ACC112 (cell line): ENCODE results near the gene ASPHD1.
"Not testable (repeated sequence)": the region's sequence is repeated elsewhere in the genome, so short reads cannot be mapped to it uniquely, and the experiment has no call there.

Source experiments
- H2AFZ ChIP-seq: fragments of 200-600 bp; sonication (generic); one replicate; pipeline ENCODE4 v1.6.0; 2017; ENCODE audit warnings: antibody characterized with exemption, low read length; ENCODE audit not compliant: unreplicated experiment
- H3K27ac ChIP-seq: fragments of 200-600 bp; sonication (generic); 2 replicates; pipeline ENCODE4 v1.5.1; 2014; ENCODE audit warnings: low read depth, mild to moderate bottlenecking, antibody characterized with exemption, low read length, moderate library complexity
- H3K27me3 ChIP-seq: fragments of 200-600 bp; sonication (generic); 2 replicates; pipeline ENCODE4 v1.6.1; 2014; ENCODE audit warnings: mild to moderate bottlenecking, antibody characterized with exemption, low read length, moderate library complexity, mixed read lengths; ENCODE audit not compliant: insufficient read depth
- H3K36me3 ChIP-seq: fragments of 200-600 bp; sonication (generic); 2 replicates; pipeline ENCODE4 v1.6.1; 2016; ENCODE audit warnings: mild to moderate bottlenecking, antibody characterized with exemption, low read length, moderate library complexity, mixed read lengths; ENCODE audit not compliant: insufficient read depth
- H3K4me1 ChIP-seq: fragments of 200-600 bp; sonication (generic); one replicate; pipeline ENCODE4 v1.6.1; 2016; ENCODE audit warnings: low read length, mixed read lengths; ENCODE audit not compliant: insufficient read depth, unreplicated experiment, control insufficient read depth
- H3K4me3 ChIP-seq: fragments of 200-600 bp; sonication (generic); 2 replicates; pipeline ENCODE4 v1.5.1; 2014; ENCODE audit warnings: mild to moderate bottlenecking, low read depth, low read length
- H3K79me2 ChIP-seq: fragments of 200-600 bp; sonication (generic); one replicate; pipeline ENCODE4 v1.6.0; 2016; ENCODE audit warnings: low read length; ENCODE audit not compliant: control insufficient read depth, unreplicated experiment, insufficient read depth

ASPHD1 gene

GRCh38 chr16:29908719-29909220, 8.5 kb downstream of the ASPHD1 start:
- no peaks in the 10 kb centered on the region; the same call in 1 of the 2 replicates for H3K36me3 ChIP-seq
- H2AFZ ChIP-seq = no peak overlapping the region
- H3K4me3 ChIP-seq = no peak overlapping the region
- H3K27me3 ChIP-seq = no peaks in the 10 kb centered on the region
- no peaks in the 10 kb centered on the region for H3K79me2 ChIP-seq
- peak overlapping the region; percentile 8; the same call in 1 of the 2 replicates for H3K27ac ChIP-seq
- H3K4me1 ChIP-seq = peaks cover 7% of the 10 kb centered on the region

- Histone ChIP-seq H3K27me3 (no peaks in the 10 kb centered on the region), H3K27ac (peak overlapping the region; percentile 28; the same call in 1 of the 2 replicates), H2AFZ (no peak overlapping the region), H3K4me1 (peaks cover 7% of the 10 kb centered on the region), H3K36me3 (no peaks in the 10 kb centered on the region; the same call in 1 of the 2 replicates), H3K4me3 (no peak overlapping the region), H3K79me2 (no peaks in the 10 kb centered on the region)
Observed at GRCh38 chr16:29909391-29909790, 9.1 kb downstream of the ASPHD1 start.

DNA sequence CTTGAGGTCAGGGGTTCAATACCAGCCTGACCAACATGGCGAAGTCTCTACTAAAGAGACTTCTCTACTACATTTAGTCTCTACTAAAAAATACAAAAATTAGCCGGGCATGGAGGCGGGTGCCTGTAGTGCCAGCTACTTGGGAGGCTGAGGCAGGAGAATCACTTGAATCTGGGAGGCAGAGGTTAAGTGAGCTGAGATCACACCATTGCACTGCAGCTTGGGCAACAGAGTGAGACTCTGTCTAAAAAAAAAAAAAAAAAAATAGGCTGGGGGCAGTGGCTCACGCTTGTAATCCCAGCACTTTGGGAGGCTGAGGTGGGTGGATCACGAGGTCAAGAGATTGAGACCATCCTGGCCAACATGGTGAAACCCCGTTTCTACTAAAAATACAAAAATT, 9.6 kb downstream of the ASPHD1 start:
- H2AFZ ChIP-seq, H3K4me3 ChIP-seq, H3K4me1 ChIP-seq, H3K36me3 ChIP-seq, H3K27me3 ChIP-seq, H3K79me2 ChIP-seq: not testable (repeated sequence)
- H3K27ac ChIP-seq = 0 out of 2 replicates have a peak overlapping the region, but pooled peaks have one; percentile 28

DNA sequence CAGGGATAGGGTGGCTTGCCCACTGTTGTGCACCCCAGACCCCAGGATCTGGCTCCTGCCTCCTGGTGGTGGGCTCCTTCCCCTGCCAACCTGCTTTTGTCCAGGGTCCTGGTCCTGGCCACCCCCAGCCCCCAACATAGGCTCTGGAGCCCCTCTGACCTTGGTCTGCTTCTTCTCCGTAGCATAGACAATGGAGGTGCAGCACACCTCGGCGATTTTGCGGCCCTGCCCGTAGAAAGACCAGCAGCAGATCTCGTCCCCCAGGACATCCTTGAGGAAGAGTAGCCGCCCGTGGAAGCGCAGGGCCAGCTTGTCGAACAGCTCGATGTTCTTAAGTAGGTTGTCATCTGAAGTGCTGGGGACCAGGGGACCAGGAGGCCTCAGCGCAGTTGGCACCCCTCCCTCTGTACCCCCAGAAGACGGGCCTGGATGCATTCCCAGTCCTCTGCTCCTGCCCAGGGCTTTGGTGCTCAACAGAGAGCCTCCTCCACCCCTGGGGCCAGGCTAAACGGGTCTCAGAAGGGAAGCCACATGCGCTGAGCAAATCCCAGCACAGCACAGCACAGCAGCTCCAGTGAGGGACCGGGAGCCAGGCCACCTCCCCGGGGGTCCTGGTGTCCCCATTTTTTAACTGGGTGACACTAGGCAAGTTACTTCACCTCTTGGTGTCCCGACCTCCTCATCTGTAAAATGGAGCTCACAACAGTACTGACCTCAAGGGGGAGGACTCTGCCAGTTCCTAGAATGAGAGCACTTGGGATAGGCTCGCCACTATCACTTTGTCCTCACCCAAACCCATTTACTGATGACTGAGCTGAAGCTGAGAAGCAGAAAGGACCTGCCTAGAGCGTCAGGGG, 10.8 kb downstream of the ASPHD1 start:
- H3K4me3 ChIP-seq = no peak overlapping the region
- no peak overlapping the region for H2AFZ ChIP-seq
- H3K79me2 ChIP-seq = no peaks in the 10 kb centered on the region
- H3K27ac ChIP-seq = no peak overlapping the region
- no peaks in the 10 kb centered on the region for H3K27me3 ChIP-seq
- peaks cover 7% of the 10 kb centered on the region for H3K4me1 ChIP-seq
- H3K36me3 ChIP-seq = no peaks in the 10 kb centered on the region

- H3K36me3 ChIP-seq = no peaks in the 10 kb centered on the region
- H3K79me2 ChIP-seq = no peaks in the 10 kb centered on the region
- H3K27me3 ChIP-seq = no peaks in the 10 kb centered on the region
- no peak overlapping the region for H3K4me3 ChIP-seq
- peaks cover 7% of the 10 kb centered on the region for H3K4me1 ChIP-seq
- no peak overlapping the region for H2AFZ ChIP-seq
- no peak overlapping the region for H3K27ac ChIP-seq
Observed at GRCh38 chr16:29911676-29912010, 11.4 kb downstream of the ASPHD1 start.

GRCh38 chr16:29912087-29912486, 11.8 kb downstream of the ASPHD1 start:
- Histone ChIP-seq H3K27me3 (no peaks in the 10 kb centered on the region), H3K4me1 (peaks cover 7% of the 10 kb centered on the region), H3K4me3 (no peak overlapping the region), H2AFZ (no peak overlapping the region), H3K27ac (no peak overlapping the region), H3K36me3 (no peaks in the 10 kb centered on the region), H3K79me2 (no peaks in the 10 kb centered on the region)

DNA sequence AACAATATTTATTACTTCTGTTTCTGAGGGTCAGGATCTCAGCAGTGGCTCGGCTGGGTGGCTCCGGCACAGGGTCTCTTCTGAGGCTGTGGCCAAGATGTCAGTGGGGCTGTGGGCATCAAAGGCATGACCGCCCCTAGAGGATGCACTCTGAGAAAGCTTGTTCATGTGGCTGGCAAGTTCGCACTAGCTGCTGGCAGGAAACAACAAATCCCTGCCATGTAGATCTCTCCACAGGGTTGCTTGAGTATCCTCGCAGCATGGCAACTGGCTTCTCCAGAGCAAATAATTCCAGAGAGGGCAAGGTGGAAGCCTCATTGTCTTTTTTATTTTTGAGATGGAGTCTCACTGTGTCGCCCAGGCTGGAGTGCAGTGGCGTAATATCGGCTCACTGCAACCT, 13.2 kb downstream of the ASPHD1 start:
- Histone ChIP-seq H3K79me2 (no peaks in the 10 kb centered on the region), H3K27ac (no peak overlapping the region), H3K36me3 (peaks cover 4% of the 10 kb centered on the region; the same call in 1 of the 2 replicates), H3K27me3 (no peaks in the 10 kb centered on the region), H3K4me3 (no peak overlapping the region), H3K4me1 (peaks cover 7% of the 10 kb centered on the region), H2AFZ (no peak overlapping the region)

GRCh38 chr16:29915590-29916247, 15.4 kb downstream of the ASPHD1 start:
- H3K36me3 ChIP-seq = peaks cover 4% of the 10 kb centered on the region; the same call in 1 of the 2 replicates
- no peak overlapping the region for H3K4me3 ChIP-seq
- H3K27ac ChIP-seq = peak overlapping the region; percentile 19; the same call in 1 of the 2 replicates
- H2AFZ ChIP-seq = no peak overlapping the region
- no peaks in the 10 kb centered on the region for H3K4me1 ChIP-seq
- peaks cover under 1% of the 10 kb centered on the region for H3K79me2 ChIP-seq
- no peaks in the 10 kb centered on the region for H3K27me3 ChIP-seq

GRCh38 chr16:29916979-29917378, 16.7 kb downstream of the ASPHD1 start:
- H3K36me3 ChIP-seq = peaks cover 6% of the 10 kb centered on the region; the same call in 1 of the 2 replicates
- peaks cover 3% of the 10 kb centered on the region for H3K79me2 ChIP-seq
- H3K27me3 ChIP-seq = no peaks in the 10 kb centered on the region
- H2AFZ ChIP-seq = no peak overlapping the region
- no peak overlapping the region for H3K27ac ChIP-seq
- no peaks in the 10 kb centered on the region for H3K4me1 ChIP-seq
- H3K4me3 ChIP-seq = no peak overlapping the region

DNA sequence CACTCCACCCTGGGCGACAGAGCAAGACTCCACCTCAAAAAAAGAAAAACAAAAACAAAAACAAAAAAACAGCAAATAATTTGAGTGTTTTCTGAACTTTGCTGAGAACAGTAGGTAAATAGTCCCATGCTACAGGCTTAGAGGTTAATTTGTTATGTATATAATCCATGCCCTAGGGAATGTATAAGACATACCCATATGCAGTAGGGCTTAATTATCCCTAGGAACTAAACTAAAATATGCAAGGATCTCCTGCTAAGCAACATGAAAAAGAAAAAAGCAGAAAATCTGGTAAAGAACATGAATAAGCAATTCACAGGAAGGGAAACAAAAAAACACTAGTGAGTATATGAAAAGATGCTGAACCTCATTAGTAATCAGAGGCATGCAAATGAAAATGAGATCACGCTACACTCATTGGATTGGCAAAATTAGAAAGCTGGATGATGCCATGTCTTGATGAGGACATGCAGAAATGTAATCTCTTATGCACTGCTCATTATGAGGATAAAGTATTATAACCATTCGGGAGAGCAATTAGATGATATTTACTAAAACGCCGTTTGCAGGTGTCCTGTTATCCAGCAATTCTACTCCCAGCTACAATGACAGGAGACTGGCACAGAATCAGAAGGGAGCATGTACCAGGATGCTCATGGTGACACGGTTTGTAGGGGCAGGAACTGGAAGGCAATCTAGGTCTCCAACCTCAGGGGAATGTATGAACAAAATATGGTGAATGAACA, 20.2 kb downstream of the ASPHD1 start:
- no peak overlapping the region for H3K4me3 ChIP-seq
- H3K27ac ChIP-seq = no peak overlapping the region
- H3K36me3 ChIP-seq = peaks cover 9% of the 10 kb centered on the region; the same call in 1 of the 2 replicates
- peaks cover 19% of the 10 kb centered on the region for H3K79me2 ChIP-seq
- peaks cover 3% of the 10 kb centered on the region for H3K4me1 ChIP-seq
- H3K27me3 ChIP-seq = no peaks in the 10 kb centered on the region
- H2AFZ ChIP-seq = no peak overlapping the region
